Mesothelial cell of epicardium (in vitro differentiated cells): ENCODE measurements around the gene RPL23. TPM values are rescaled to one million over a fixed set of nuclear protein-coding genes. Genes with fewer than 3 reads are reported as not detected.
A peak's percentile ranks its signal among the peaks of the same experiment; 100 is the strongest.

Experiments
- DNase-seq, 2 experiments: peaks; one replicate each; pipeline ENCODE4 v3.0.0; 2021; ENCODE audit warnings: low spot score in 2 of 2; ENCODE audit not compliant: unreplicated experiment in 2 of 2
- H3K27ac Mint-ChIP-seq: 2 replicates; pipeline ENCODE4 v1.8.0; 2021; ENCODE audit warnings: mixed read lengths
- H3K27me3 Mint-ChIP-seq: 2 replicates; pipeline ENCODE4 v1.8.0; 2021; ENCODE audit warnings: low read depth, mixed read lengths
- H3K36me3 Mint-ChIP-seq: 2 replicates; pipeline ENCODE4 v1.8.0; 2021; ENCODE audit warnings: mixed read lengths
- H3K4me1 Mint-ChIP-seq: 2 replicates; pipeline ENCODE4 v1.8.0; 2021; ENCODE audit warnings: mixed read lengths
- H3K4me3 Mint-ChIP-seq: 2 replicates; pipeline ENCODE4 v1.8.0; 2021; ENCODE audit warnings: mild to moderate bottlenecking, moderate library complexity, mixed read lengths
- H3K9me3 Mint-ChIP-seq: 2 replicates; pipeline ENCODE4 v1.8.0; 2021; ENCODE audit warnings: mixed read lengths
- total RNA-seq: library from RNA; stranded (reverse); gene quantifications from 3 replicates; pipeline ENCODE4 v1.2.1, GENCODE V29; 2021
- TF ChIP-seq, protein P1 (sequence below): fragments of 200-600 bp; sonication (generic); IDR thresholded peaks from one replicate; pipeline ENCODE4 v1.5.0; 2021; ENCODE audit warnings: antibody characterized with exemption; ENCODE audit not compliant: unreplicated experiment

RPL23 gene
- total RNA-seq, 1 donor from 2014 or later = 1,597 TPM

- Mint-ChIP-seq H3K9me3 (no peaks in the 10 kb centered on the region), H3K36me3 (peaks cover 22% of the 10 kb centered on the region), H3K27ac (peak overlapping the region; percentile 34), H3K4me3 (no peak overlapping the region), H3K4me1 (peaks cover 8% of the 10 kb centered on the region), H3K27me3 (no peaks in the 10 kb centered on the region)
- TF ChIP-seq, protein P1, sequence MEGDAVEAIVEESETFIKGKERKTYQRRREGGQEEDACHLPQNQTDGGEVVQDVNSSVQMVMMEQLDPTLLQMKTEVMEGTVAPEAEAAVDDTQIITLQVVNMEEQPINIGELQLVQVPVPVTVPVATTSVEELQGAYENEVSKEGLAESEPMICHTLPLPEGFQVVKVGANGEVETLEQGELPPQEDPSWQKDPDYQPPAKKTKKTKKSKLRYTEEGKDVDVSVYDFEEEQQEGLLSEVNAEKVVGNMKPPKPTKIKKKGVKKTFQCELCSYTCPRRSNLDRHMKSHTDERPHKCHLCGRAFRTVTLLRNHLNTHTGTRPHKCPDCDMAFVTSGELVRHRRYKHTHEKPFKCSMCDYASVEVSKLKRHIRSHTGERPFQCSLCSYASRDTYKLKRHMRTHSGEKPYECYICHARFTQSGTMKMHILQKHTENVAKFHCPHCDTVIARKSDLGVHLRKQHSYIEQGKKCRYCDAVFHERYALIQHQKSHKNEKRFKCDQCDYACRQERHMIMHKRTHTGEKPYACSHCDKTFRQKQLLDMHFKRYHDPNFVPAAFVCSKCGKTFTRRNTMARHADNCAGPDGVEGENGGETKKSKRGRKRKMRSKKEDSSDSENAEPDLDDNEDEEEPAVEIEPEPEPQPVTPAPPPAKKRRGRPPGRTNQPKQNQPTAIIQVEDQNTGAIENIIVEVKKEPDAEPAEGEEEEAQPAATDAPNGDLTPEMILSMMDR = no peak
- no peak for DNase-seq
Observed at GRCh38 chr17:38897671-38898290, 44.3 kb upstream of the RPL23 start.

DNA sequence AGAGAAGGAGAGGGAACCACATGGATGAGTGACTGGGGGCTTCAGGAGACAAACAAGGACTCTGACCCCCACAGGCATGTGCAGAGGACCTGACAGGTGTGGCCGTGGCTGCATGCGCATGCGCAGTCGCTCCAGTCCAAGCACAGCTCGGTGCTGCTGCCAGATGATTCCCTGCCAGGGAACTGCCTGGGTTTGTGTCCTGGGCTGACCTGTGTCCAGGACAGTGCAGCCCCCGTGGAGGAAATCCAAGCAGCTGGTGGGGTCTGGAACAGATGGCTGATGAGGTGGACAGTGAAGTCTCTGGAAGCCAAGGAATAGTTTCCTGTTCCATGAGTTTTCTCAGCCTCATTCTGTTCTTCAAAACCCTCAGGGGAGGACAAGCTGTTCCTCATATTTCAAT lies 43.7 kb upstream of the RPL23 start:
- no peak for DNase-seq
- H3K27me3 Mint-ChIP-seq = no peaks in the 10 kb centered on the region
- peaks cover 8% of the 10 kb centered on the region for H3K4me1 Mint-ChIP-seq
- TF ChIP-seq, protein P1 = no peak
- no peaks in the 10 kb centered on the region for H3K9me3 Mint-ChIP-seq
- peaks cover 23% of the 10 kb centered on the region for H3K36me3 Mint-ChIP-seq
- no peak overlapping the region for H3K4me3 Mint-ChIP-seq
- H3K27ac Mint-ChIP-seq = no peak overlapping the region

GRCh38 chr17:38896346-38896954 lies 42.9 kb upstream of the RPL23 start:
- no peak for DNase-seq
- Mint-ChIP-seq H3K36me3 (peaks cover 27% of the 10 kb centered on the region), H3K4me1 (peaks cover 8% of the 10 kb centered on the region), H3K9me3 (no peaks in the 10 kb centered on the region), H3K4me3 (no peak overlapping the region), H3K27me3 (no peaks in the 10 kb centered on the region), H3K27ac (no peak overlapping the region)
- TF ChIP-seq, protein P1 = no peak

GRCh38 chr17:38894276-38894675 lies 40.8 kb upstream of the RPL23 start:
- Mint-ChIP-seq H3K36me3 (peaks cover 32% of the 10 kb centered on the region), H3K4me1 (no peaks in the 10 kb centered on the region), H3K27ac (no peak overlapping the region), H3K27me3 (no peaks in the 10 kb centered on the region), H3K9me3 (no peaks in the 10 kb centered on the region), H3K4me3 (no peak overlapping the region)
- TF ChIP-seq, protein P1 = no peak
- no peak for DNase-seq

GRCh38 chr17:38893607-38894006 lies 40.1 kb upstream of the RPL23 start:
- peaks cover 30% of the 10 kb centered on the region for H3K36me3 Mint-ChIP-seq
- no peaks in the 10 kb centered on the region for H3K9me3 Mint-ChIP-seq
- H3K4me1 Mint-ChIP-seq = no peaks in the 10 kb centered on the region

More at GRCh38 chr17:38893607-38894006, 40.1 kb upstream of the RPL23 start:
- TF ChIP-seq, protein P1 = no peak
- no peak for DNase-seq
- H3K27ac Mint-ChIP-seq = no peak overlapping the region
- no peak overlapping the region for H3K4me3 Mint-ChIP-seq
- H3K27me3 Mint-ChIP-seq = no peaks in the 10 kb centered on the region
